Measurements from ENCODE around the gene DTX3. TPM values are rescaled to one million over a fixed set of nuclear protein-coding genes. Genes with fewer than 3 reads are reported as not detected.

Gene DTX3
- total and polyA plus RNA-seq, 2 of the 13 experiments (the other 11 are each of a cell fraction or from before 2014, with no cell fraction given), result 9.0 to 27.2 TPM

GRCh38 chr12:57622293-57623245, 17.9 kb downstream of the DTX3 start:
- Histone ChIP-seq H3K4me1 (ENCODE audit: insufficient read depth, low read length) (peaks cover 47% of the 10 kb centered on the region), H3K79me2 (ENCODE audit: insufficient read depth, low read length) (no peaks in the 10 kb centered on the region), H2AFZ (ENCODE audit: low read length) (no peak overlapping the region), H3K4me3 (replicated peaks in 1 of 3; ENCODE audit: insufficient read depth in 1 of 3, low read depth in 2 of 3, low read length in 3 of 3) (no peak overlapping the region), H3K9me3 (ENCODE audit: low read length) (no peaks in the 10 kb centered on the region), H3K9ac (ENCODE audit: insufficient read depth, low read depth, low read length) (no peak overlapping the region), H3K27ac (ENCODE audit: extremely low read length, insufficient read depth, low read length) (no peak overlapping the region), H4K20me1 (ENCODE audit: insufficient read depth, low read length) (no peaks in the 10 kb centered on the region), H3K27me3 (ENCODE audit: control insufficient read depth in 1 of 2, insufficient read depth in 2 of 2, low read length in 2 of 2) (peaks cover 16 to 50% of the 10 kb centered on the region in 2 experiments), H3K4me2 (ENCODE audit: low read depth, low read length) (peak overlapping the region; percentile 85; the same call in 1 of the 2 replicates), H3K36me3 (replicated peaks in 1 of 2; ENCODE audit: control insufficient read depth in 1 of 2, insufficient read depth in 2 of 2, low read length in 2 of 2) (no peaks in the 10 kb centered on the region)
- DNase-seq (ENCODE audit: low spot score), result no peak
- BruUV-seq (replicated peaks), result no TSS peak
- in situ Hi-C loops (cut with HindIII; ENCODE audit: extremely low pct_ligation_motif_present, low pct_unique_long_range_greater_than_20kb), result loop anchor here (5.0 kb wide), 1 partner anchor 40 kb away; no protein-coding TSS in a partner anchor
- intact Hi-C loops (cut with micrococcal nuclease; ENCODE audit: unreplicated experiment), result loop anchor here (5.0 kb wide), 1 partner anchor 100 kb away; the partner anchor contains the start of genes DDIT3 and MBD6
- WGBS (ENCODE audit: low lambda C conversion rate), result 42% methylated on average over 9 of the region's 9 CpGs
- no peak for FAIRE-seq
- ChIA-PET POLR2A (interaction anchor here (0.6 kb wide), 1 partner anchor 10 kb away, joined by 3 read pairs; the partner anchor contains the start of gene B4GALNT1), CTCF (ENCODE audit: low intra/inter-chr PET ratio, low total read pairs) (interaction anchor here (1.2 to 4.2 kb wide), 2 partner anchors 39 to 131 kb away, joined by 3 to 53 read pairs; no protein-coding TSS in a partner anchor)
- TF ChIP-seq THAP9 (CRISPR knock-in tag; IDR thresholded peaks at IDR 0.05; ENCODE audit: borderline replicate concordance), result no peak
- no peak for TF ChIP-seq ZNF101 (CRISPR knock-in tag; IDR thresholded peaks at IDR 0.05; ENCODE audit: borderline replicate concordance, low read depth)
- TF ChIP-seq ZNF710 (CRISPR knock-in tag; IDR thresholded peaks at IDR 0.05; ENCODE audit: borderline replicate concordance), result no peak
- TF ChIP-seq ZNF431 (CRISPR knock-in tag; IDR thresholded peaks at IDR 0.05; ENCODE audit: borderline replicate concordance, low read depth), result no peak
- no peak for TF ChIP-seq DNMT1 (CRISPR knock-in tag; IDR thresholded peaks at IDR 0.05)
- no peak for TF ChIP-seq TARDBP (CRISPR knock-in tag; IDR thresholded peaks at IDR 0.05)
- TF ChIP-seq ZNF275 (CRISPR knock-in tag; IDR thresholded peaks at IDR 0.05; ENCODE audit: borderline replicate concordance), result 0 out of 2 replicates have a peak, but pooled peaks have one; percentile 11
- no peak for ATAC-seq

Measured in HepG2 (cell line).